ENCODE results near the gene IKZF1.
A peak's percentile ranks its signal among the peaks of the same experiment; 100 is the strongest.

IKZF1 gene

DNA sequence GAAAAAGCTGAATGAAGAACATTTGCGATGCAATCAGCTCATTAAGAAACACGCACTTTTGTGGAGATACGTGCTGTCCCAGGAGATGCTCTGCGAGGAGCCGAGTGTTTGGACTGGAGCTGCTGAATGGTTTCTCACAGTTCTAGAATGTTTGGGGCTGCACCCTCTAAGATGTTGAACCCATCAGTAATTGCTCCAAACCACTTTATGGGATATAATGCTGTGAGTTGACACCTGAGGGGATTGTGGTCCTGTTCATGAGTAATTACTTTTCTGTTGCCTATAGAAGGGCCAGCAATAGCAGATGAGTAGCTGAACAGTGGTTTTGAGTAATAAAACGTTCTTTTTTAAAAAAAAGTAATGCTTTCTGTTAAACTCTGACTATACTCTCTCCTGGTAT, 63.1 kb downstream of the IKZF1 start:
- Histone ChIP-seq H3K4me1 (ENCODE audit: control insufficient read depth, insufficient read depth, low read length) (no peaks in the 10 kb centered on the region), H3K27me3 (ENCODE audit: control insufficient read depth, insufficient read depth, low read length) (no peaks in the 10 kb centered on the region), H3K4me3 (ENCODE audit: low read depth, low read length) (no peak overlapping the region), H3K36me3 (ENCODE audit: control insufficient read depth, insufficient read depth, low read length) (no peaks in the 10 kb centered on the region), H3K27ac (ENCODE audit: low read depth, low read length) (no peak overlapping the region), H3K9ac (ENCODE audit: low read depth, low read length) (no peak overlapping the region), H3K9me3 (ENCODE audit: control insufficient read depth, insufficient read depth, low read length) (no peaks in the 10 kb centered on the region)

DNA sequence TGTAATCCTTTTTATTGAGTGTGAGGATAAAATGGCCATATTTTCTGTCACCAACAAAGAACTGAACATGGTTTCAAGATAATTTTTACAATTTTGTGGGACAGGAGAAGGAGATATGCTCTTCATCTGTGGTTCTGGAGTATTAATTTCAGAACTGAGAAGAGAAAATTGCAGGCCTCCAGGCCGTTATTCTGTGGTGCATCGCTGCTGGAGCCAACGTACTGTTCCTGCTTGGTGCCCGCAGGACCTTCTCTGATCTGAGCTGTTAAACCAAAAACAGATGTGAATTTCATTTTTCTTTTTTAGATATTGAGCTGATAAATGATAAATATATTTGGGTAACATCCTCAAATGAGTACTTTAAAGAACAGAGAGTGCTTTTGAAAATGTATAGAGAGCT, 63.9 kb downstream of the IKZF1 start:
- Histone ChIP-seq H3K27ac (ENCODE audit: low read depth, low read length) (no peak overlapping the region), H3K36me3 (ENCODE audit: control insufficient read depth, insufficient read depth, low read length) (no peaks in the 10 kb centered on the region), H3K27me3 (ENCODE audit: control insufficient read depth, insufficient read depth, low read length) (no peaks in the 10 kb centered on the region), H3K4me1 (ENCODE audit: control insufficient read depth, insufficient read depth, low read length) (no peaks in the 10 kb centered on the region), H3K9ac (ENCODE audit: low read depth, low read length) (no peak overlapping the region), H3K4me3 (ENCODE audit: low read depth, low read length) (no peak overlapping the region), H3K9me3 (ENCODE audit: control insufficient read depth, insufficient read depth, low read length) (no peaks in the 10 kb centered on the region)

DNA sequence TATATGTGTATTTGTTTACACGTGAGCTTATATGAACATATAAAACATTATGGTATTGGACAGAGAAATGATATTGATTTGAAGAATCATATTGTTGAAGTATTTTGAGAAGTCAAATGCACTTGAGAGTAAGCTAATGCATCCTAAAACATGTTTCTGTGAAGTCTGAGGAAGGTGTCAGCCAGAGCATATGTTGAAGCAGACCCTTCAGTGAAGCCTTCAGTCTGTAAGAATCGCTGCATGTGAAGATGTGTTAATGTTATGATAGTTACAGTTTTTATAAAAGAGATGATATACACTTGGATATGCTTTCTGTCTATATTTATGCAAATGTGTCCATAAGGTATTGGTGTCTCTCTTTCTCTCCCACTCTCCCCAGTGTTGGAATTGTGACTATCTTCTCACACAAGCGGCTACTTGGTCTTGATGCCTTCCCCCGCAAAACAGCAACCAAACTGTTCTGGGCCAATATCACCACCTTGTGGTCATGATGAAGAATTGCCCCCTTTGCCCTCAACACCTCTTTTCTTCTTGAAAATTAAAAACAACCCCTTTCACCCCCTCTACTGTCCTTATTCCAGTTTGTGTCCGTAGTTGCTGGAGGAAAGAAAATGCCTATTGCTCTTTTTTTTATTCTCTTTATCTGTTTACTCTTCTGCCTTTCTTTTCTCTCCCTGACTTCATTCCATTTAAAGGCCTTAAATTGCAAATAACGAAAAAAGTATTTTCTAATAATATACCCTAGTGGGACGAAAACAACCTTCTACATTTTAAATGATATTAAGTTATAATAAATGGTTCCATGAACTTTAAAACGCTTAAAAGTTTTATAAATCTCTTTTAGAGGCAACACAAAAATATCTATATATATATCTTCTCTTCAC, 64.9 kb downstream of the IKZF1 start:
- H3K27me3 ChIP-seq (ENCODE audit: control insufficient read depth, insufficient read depth, low read length) = no peaks in the 10 kb centered on the region
- no peak overlapping the region for H3K27ac ChIP-seq (ENCODE audit: low read depth, low read length)
- H3K4me3 ChIP-seq (ENCODE audit: low read depth, low read length) = no peak overlapping the region
- H3K9me3 ChIP-seq (ENCODE audit: control insufficient read depth, insufficient read depth, low read length) = no peaks in the 10 kb centered on the region
- no peaks in the 10 kb centered on the region for H3K36me3 ChIP-seq (ENCODE audit: control insufficient read depth, insufficient read depth, low read length)
- H3K9ac ChIP-seq (ENCODE audit: low read depth, low read length) = no peak overlapping the region
- H3K4me1 ChIP-seq (ENCODE audit: control insufficient read depth, insufficient read depth, low read length) = no peaks in the 10 kb centered on the region

DNA sequence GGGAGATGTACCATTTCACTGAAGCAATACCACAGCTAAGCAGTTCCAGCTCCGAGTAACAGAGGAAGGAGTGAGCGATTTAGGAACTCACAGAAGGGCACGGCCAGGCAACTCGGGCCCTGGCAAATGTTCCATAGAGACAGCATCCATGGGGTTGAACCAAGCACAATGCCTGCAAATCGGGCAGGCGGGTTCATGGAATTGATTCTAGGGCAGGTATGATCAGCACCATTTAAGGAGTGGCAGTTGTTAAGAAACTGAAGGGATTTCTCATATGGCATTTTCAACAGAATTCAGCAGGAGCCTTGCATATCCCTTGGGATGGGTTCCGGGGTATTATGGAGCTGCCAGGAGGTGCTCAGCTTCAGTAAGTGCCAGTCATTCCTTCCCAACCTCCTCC, 66.4 kb downstream of the IKZF1 start:
- Histone ChIP-seq H3K27me3 (ENCODE audit: control insufficient read depth, insufficient read depth, low read length) (no peaks in the 10 kb centered on the region), H3K36me3 (ENCODE audit: control insufficient read depth, insufficient read depth, low read length) (no peaks in the 10 kb centered on the region)

DNA sequence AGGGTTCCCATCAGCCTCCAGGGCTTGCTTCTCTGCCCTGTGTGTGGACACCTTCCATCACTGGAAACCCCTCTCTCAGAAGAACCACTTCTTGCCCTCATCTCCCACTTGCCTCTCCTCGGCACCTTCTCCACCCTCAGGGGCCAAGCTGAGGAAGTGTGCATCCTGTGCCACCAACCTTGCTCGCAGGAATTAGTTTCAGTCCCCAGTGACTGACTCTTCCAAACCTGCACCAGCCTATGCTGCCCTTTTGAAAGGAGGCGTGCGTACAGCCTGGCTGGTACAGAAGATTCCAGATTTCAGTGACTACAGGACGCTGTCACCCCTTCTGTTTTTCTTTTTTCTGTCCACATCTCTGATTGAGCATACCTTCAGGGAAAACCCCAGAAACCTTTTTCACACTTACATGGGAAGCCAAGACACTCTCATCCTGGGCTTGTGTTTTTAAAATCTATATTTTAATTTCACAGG, 67.1 kb downstream of the IKZF1 start:
- no peak overlapping the region for H3K9ac ChIP-seq (ENCODE audit: low read depth, low read length)
- no peaks in the 10 kb centered on the region for H3K36me3 ChIP-seq (ENCODE audit: control insufficient read depth, insufficient read depth, low read length)
- H3K27ac ChIP-seq (ENCODE audit: low read depth, low read length) = no peak overlapping the region
- no peak overlapping the region for H3K4me3 ChIP-seq (ENCODE audit: low read depth, low read length)
- H3K4me1 ChIP-seq (ENCODE audit: control insufficient read depth, insufficient read depth, low read length) = 0 out of 2 replicates have a peak, but pooled peaks cover 7% of the 10 kb centered on the region
- H3K9me3 ChIP-seq (ENCODE audit: control insufficient read depth, insufficient read depth, low read length) = no peaks in the 10 kb centered on the region
- H3K27me3 ChIP-seq (ENCODE audit: control insufficient read depth, insufficient read depth, low read length) = no peaks in the 10 kb centered on the region

More for the DNA sequence above, 66.4 kb downstream of the IKZF1 start:
- Histone ChIP-seq H3K27ac (ENCODE audit: low read depth, low read length) (no peak overlapping the region), H3K9me3 (ENCODE audit: control insufficient read depth, insufficient read depth, low read length) (no peaks in the 10 kb centered on the region), H3K9ac (ENCODE audit: low read depth, low read length) (no peak overlapping the region), H3K4me3 (ENCODE audit: low read depth, low read length) (no peak overlapping the region), H3K4me1 (ENCODE audit: control insufficient read depth, insufficient read depth, low read length) (no peaks in the 10 kb centered on the region)

DNA sequence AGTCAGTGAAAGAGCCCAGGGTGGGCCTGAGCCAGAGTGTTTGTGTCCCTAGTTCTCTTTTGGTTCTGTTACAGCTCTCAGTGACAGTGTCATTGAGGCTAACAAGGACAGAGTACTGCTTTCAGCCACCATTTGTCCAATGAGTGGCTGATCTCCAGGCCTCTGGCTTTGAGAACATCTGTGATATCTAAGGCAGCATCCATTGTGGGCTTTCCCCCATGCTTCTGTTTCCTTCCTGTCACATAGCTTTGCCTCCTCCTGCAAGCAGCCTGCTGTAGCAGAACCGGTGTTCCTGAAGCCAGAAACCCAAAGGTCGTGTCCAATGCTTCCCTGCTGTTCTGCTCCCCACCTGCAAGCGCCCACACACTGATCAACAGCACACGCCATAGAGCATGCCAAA, 68.4 kb downstream of the IKZF1 start:
- Histone ChIP-seq H3K9me3 (ENCODE audit: control insufficient read depth, insufficient read depth, low read length) (no peaks in the 10 kb centered on the region), H3K4me3 (ENCODE audit: low read depth, low read length) (no peak overlapping the region), H3K36me3 (ENCODE audit: control insufficient read depth, insufficient read depth, low read length) (no peaks in the 10 kb centered on the region), H3K27me3 (ENCODE audit: control insufficient read depth, insufficient read depth, low read length) (no peaks in the 10 kb centered on the region), H3K27ac (ENCODE audit: low read depth, low read length) (no peak overlapping the region), H3K9ac (ENCODE audit: low read depth, low read length) (no peak overlapping the region), H3K4me1 (ENCODE audit: control insufficient read depth, insufficient read depth, low read length) (peaks cover 11% of the 10 kb centered on the region; the same call in 1 of the 2 replicates)

DNA sequence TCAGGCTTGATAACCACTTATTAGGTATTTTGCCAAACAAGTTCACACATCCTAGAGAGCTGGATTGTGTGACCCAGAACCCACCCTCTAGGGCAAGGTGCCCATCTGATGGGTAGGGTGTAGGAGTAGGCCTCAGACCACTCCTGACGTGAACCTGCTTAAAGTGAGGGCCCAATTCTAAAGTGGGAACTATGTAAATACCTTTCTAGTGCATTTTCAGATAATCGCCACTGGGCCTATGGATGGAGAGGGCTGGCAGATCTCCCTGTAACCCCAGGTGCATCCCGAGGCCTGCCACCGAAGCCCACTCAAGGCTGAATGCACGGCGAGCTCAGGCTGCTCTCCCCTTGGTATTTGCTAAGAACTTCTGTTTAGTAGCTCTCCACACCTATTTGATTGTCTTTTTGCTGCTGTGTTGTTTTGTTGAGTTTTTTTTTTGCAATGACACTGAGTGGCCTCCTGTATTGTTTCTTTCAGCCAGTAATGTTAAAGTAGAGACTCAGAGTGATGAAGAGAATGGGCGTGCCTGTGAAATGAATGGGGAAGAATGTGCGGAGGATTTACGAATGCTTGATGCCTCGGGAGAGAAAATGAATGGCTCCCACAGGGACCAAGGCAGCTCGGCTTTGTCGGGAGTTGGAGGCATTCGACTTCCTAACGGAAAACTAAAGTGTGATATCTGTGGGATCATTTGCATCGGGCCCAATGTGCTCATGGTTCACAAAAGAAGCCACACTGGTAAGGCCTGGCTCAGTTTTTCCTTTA, 71.7 kb downstream of the IKZF1 start:
- Histone ChIP-seq H3K9me3 (ENCODE audit: control insufficient read depth, insufficient read depth, low read length) (no peaks in the 10 kb centered on the region), H3K4me3 (ENCODE audit: low read depth, low read length) (no peak overlapping the region), H3K9ac (ENCODE audit: low read depth, low read length) (no peak overlapping the region), H3K36me3 (ENCODE audit: control insufficient read depth, insufficient read depth, low read length) (no peaks in the 10 kb centered on the region), H3K27me3 (ENCODE audit: control insufficient read depth, insufficient read depth, low read length) (no peaks in the 10 kb centered on the region), H3K27ac (ENCODE audit: low read depth, low read length) (no peak overlapping the region), H3K4me1 (ENCODE audit: control insufficient read depth, insufficient read depth, low read length) (peaks cover 44% of the 10 kb centered on the region)

DNA sequence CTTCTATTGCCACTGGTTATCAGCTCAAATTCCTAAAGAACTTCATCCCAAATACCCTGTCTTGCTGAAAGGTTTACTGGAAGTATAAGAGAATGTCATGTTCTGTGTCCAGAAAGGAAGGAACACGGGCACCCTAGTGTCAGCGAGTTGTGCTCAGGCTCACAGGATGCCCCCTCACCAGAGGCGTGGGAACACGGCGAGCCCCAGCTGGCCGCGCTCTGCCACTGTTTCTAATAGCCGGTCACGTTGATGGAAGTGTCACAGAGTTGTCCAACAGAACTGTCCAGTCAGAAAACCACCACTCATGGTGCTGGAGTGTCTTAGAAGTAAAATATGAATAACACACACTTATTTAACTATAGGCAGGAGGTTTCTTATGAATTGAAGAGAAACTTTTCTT, 72.8 kb downstream of the IKZF1 start:
- Histone ChIP-seq H3K27me3 (ENCODE audit: control insufficient read depth, insufficient read depth, low read length) (no peaks in the 10 kb centered on the region), H3K36me3 (ENCODE audit: control insufficient read depth, insufficient read depth, low read length) (no peaks in the 10 kb centered on the region), H3K4me3 (ENCODE audit: low read depth, low read length) (no peak overlapping the region), H3K4me1 (ENCODE audit: control insufficient read depth, insufficient read depth, low read length) (peaks cover 55% of the 10 kb centered on the region), H3K9me3 (ENCODE audit: control insufficient read depth, insufficient read depth, low read length) (no peaks in the 10 kb centered on the region), H3K27ac (ENCODE audit: low read depth, low read length) (no peak overlapping the region), H3K9ac (ENCODE audit: low read depth, low read length) (no peak overlapping the region)

DNA sequence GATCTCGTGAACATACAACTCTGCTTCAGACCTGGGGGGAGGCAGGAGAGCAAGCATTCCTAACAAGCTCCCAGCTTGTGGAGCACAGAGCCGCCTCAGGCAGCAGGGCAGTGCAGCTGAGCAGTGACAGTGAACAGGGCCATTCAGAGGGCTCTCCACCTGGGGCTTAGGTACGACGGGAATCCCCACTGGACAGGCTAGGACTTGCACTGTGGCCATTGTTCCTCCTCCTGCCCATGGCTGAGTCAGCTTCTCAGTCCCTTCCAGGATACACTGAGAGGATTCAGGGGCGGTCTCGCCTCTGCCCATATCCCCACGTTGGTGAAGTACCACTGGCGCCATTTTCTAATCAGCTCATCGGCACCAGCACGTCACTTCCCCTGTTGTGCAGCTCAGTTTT, 74.6 kb downstream of the IKZF1 start:
- H3K4me1 ChIP-seq (ENCODE audit: control insufficient read depth, insufficient read depth, low read length) = peaks cover 59% of the 10 kb centered on the region
- peak overlapping the region; percentile 27 for H3K9ac ChIP-seq (ENCODE audit: low read depth, low read length)
- no peaks in the 10 kb centered on the region for H3K36me3 ChIP-seq (ENCODE audit: control insufficient read depth, insufficient read depth, low read length)
- H3K27me3 ChIP-seq (ENCODE audit: control insufficient read depth, insufficient read depth, low read length) = no peaks in the 10 kb centered on the region
- H3K9me3 ChIP-seq (ENCODE audit: control insufficient read depth, insufficient read depth, low read length) = no peaks in the 10 kb centered on the region
- H3K4me3 ChIP-seq (ENCODE audit: low read depth, low read length) = peak overlapping the region; percentile 48
- peak overlapping the region; percentile 86 for H3K27ac ChIP-seq (ENCODE audit: low read depth, low read length)

DNA sequence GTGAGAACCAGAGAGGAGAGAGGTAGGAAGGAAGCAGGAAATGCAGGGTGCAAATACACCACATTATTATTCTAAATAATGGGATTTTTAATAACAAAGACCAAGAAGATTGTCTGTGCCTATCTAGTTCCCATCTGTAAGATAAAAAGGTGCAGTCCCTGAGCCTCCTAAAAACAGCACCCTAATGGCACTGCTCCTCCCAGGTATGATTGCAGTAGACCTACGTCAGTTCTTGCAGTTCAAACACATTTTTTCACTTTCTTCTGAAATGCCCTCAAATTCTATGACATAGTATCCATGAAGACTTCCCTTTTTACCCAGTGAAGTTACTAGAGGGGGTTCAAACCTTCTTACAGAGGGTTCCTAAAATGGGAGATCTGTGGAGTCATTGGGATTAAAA, 75.0 kb downstream of the IKZF1 start:
- no peaks in the 10 kb centered on the region for H3K9me3 ChIP-seq (ENCODE audit: control insufficient read depth, insufficient read depth, low read length)
- H3K4me3 ChIP-seq (ENCODE audit: low read depth, low read length) = peak overlapping the region; percentile 48
- no peaks in the 10 kb centered on the region for H3K27me3 ChIP-seq (ENCODE audit: control insufficient read depth, insufficient read depth, low read length)
- peaks cover 59% of the 10 kb centered on the region for H3K4me1 ChIP-seq (ENCODE audit: control insufficient read depth, insufficient read depth, low read length)
- peak overlapping the region; percentile 86 for H3K27ac ChIP-seq (ENCODE audit: low read depth, low read length)
- H3K36me3 ChIP-seq (ENCODE audit: control insufficient read depth, insufficient read depth, low read length) = no peaks in the 10 kb centered on the region
- H3K9ac ChIP-seq (ENCODE audit: low read depth, low read length) = peak overlapping the region; percentile 27

DNA sequence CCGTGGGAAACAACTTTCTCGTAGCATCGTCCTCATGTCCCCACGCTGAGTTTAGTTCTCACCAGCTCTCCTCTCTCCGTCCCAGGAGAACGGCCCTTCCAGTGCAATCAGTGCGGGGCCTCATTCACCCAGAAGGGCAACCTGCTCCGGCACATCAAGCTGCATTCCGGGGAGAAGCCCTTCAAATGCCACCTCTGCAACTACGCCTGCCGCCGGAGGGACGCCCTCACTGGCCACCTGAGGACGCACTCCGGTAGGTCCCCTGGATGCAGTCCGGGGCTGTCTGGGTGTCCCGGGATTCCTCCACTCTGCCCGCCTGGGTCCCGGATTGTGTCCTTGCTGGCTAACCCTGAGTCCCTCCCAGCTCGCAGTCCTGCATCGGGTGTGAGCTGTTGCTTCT, 77.9 kb downstream of the IKZF1 start:
- Histone ChIP-seq H3K27me3 (ENCODE audit: control insufficient read depth, insufficient read depth, low read length) (no peaks in the 10 kb centered on the region), H3K4me1 (ENCODE audit: control insufficient read depth, insufficient read depth, low read length) (peaks cover 51% of the 10 kb centered on the region), H3K4me3 (ENCODE audit: low read depth, low read length) (no peak overlapping the region), H3K27ac (ENCODE audit: low read depth, low read length) (no peak overlapping the region), H3K36me3 (ENCODE audit: control insufficient read depth, insufficient read depth, low read length) (no peaks in the 10 kb centered on the region), H3K9ac (ENCODE audit: low read depth, low read length) (no peak overlapping the region), H3K9me3 (ENCODE audit: control insufficient read depth, insufficient read depth, low read length) (no peaks in the 10 kb centered on the region)
